Nephron progenitor cell (in vitro differentiated cells): ENCODE measurements around the gene MKKS.

ENCODE experiments used
- DNase-seq: peaks from one replicate; pipeline ENCODE4 v3.0.0; 2021
- H3K27ac Mint-ChIP-seq: 2 replicates; pipeline ENCODE4 v1.8.0; 2021; ENCODE audit warnings: mild to moderate bottlenecking, moderate library complexity, mixed read lengths
- H3K27me3 Mint-ChIP-seq: 2 replicates; pipeline ENCODE4 v1.8.0; 2021; ENCODE audit warnings: mild to moderate bottlenecking, low read depth, mixed read lengths; ENCODE audit not compliant: poor library complexity
- H3K36me3 Mint-ChIP-seq: 2 replicates; pipeline ENCODE4 v1.8.0; 2021; ENCODE audit warnings: low read depth, mixed read lengths
- H3K4me1 Mint-ChIP-seq: 2 replicates; pipeline ENCODE4 v1.8.0; 2021; ENCODE audit warnings: mixed read lengths
- H3K4me3 Mint-ChIP-seq: 2 replicates; pipeline ENCODE4 v1.8.0; 2021; ENCODE audit warnings: mild to moderate bottlenecking, moderate library complexity, mixed read lengths
- H3K9me3 Mint-ChIP-seq: 2 replicates; pipeline ENCODE4 v1.8.0; 2021; ENCODE audit warnings: mild to moderate bottlenecking, moderate library complexity, mixed read lengths
- TF ChIP-seq, protein P1 (sequence below): fragments of 200-600 bp; sonication (generic); IDR thresholded peaks from 2 replicates; pipeline ENCODE4 v1.5.0; 2021; ENCODE audit warnings: antibody characterized with exemption

The MKKS gene

DNA sequence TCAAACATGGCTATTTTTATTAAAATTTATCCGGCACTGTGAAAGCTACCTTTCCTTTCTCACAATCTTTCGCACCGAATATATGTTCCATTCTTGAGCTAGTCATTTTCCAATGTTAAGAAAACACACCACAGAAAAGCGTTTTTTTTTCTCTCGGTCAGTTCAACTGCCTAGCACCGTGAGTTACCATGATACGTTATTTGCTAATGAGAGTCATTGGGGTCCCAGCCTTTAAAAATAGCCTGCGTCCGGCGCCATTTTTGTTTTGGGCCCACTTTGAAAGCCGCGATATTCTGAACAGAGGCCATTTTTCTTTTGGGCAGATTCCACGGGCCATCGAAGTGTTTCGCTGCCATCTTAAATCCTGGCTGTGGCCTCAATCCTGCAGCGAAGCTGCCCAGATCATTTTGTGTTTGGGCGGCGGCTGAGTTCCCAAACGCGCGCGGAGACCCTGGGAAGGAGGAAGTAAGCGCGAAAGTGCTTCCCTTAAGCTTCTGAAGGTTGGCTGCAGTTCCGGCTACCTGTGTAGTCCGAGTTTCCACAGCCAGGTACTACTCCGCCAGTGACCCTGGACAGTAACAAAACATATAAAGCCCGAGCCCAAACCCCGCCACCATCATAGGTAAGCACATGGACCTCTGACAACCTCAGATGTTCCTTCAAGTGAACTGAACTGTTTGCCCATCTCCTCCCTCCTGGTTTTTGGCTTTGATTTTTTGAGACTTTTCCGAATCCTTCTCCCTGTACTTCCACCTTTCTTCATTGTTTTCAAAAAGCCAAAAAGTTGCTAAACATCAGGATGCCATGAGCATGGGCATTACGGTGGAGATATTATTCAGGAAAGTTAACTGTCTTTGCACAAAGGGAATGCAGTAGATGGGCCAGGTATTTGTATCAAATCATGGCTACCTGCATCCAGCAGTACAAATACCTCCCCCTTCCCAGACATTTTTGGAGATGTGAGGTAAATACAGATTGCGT is 1.1 kb upstream of the MKKS start, which contains the start of gene SLX4IP:
Gene SLX4IP (plus strand): TSS at position 474 of the 981 bp plus-strand sequence. CDS start 22,900 bp downstream, outside the sequence.
- DNase-seq = peak; percentile 78
- Mint-ChIP-seq H3K4me3 (peak within 1 kb of the TSS; percentile 91), H3K27ac (peak within 1 kb of the TSS; percentile 84), H3K4me1 (peaks cover 51% of the 10 kb centered on the region), H3K27me3 (no peaks in the 10 kb centered on the region), H3K36me3 (peaks cover 14% of the 10 kb centered on the region), H3K9me3 (no peaks in the 10 kb centered on the region)
- TF ChIP-seq, protein P1, sequence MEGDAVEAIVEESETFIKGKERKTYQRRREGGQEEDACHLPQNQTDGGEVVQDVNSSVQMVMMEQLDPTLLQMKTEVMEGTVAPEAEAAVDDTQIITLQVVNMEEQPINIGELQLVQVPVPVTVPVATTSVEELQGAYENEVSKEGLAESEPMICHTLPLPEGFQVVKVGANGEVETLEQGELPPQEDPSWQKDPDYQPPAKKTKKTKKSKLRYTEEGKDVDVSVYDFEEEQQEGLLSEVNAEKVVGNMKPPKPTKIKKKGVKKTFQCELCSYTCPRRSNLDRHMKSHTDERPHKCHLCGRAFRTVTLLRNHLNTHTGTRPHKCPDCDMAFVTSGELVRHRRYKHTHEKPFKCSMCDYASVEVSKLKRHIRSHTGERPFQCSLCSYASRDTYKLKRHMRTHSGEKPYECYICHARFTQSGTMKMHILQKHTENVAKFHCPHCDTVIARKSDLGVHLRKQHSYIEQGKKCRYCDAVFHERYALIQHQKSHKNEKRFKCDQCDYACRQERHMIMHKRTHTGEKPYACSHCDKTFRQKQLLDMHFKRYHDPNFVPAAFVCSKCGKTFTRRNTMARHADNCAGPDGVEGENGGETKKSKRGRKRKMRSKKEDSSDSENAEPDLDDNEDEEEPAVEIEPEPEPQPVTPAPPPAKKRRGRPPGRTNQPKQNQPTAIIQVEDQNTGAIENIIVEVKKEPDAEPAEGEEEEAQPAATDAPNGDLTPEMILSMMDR = no peak

DNA sequence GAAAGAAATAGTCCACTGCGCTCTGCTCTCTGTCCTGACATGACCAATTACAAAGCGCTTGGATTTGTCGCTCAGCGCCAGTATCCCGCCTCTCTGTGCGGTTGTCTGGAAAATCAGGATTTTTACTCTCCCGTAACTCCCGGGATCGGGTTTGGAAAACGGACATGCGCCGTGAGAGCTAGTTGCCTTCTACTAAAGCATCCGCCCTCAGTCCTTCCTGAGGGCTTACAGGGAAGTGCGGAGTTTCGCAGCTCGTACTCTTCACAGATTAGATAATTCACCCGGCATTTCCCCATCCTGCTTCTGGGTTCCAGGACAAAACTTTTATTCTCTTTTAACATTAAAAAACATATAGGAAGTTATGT is 427 bp upstream of the MKKS start:
- peak; percentile 86 for DNase-seq
- Mint-ChIP-seq H3K27ac (peak overlapping the region; percentile 84), H3K27me3 (no peaks in the 10 kb centered on the region), H3K36me3 (peaks cover 14% of the 10 kb centered on the region), H3K4me1 (peaks cover 54% of the 10 kb centered on the region), H3K9me3 (no peaks in the 10 kb centered on the region), H3K4me3 (peak overlapping the region; percentile 91)
- TF ChIP-seq, protein P1 = no peak

DNA sequence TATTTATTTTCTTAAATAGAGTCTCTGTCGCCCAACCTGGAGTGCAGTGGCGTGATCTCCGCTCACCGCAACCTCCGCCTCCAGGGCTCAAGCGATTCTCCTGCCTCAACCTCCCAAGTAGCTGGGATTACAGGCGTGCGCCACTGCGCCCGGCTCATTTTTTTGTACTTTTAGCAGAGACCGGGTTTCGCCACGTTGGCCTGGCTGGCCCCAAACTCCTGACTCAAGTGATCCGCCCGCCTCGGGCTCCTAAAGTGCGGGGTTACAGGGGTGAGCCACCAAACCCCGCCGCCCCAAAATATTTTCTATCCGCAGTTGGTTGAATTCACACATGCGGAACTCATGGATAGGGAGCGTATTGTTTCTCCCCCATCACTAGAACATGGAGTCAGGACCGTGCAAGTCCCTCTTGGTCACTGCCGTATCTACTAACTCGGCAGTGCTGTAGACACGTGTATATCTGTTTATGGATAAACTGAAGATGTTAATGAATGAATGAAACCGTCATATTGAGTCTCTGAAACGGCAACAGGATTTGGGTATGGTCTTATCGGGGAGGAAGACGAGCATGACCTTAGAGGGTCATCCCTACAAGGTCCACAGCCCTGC is 904 bp downstream of the MKKS start:
- H3K9me3 Mint-ChIP-seq = no peaks in the 10 kb centered on the region
- H3K27me3 Mint-ChIP-seq = no peaks in the 10 kb centered on the region
- TF ChIP-seq, protein P1 = no peak
- H3K4me1 Mint-ChIP-seq = peaks cover 62% of the 10 kb centered on the region
- peak overlapping the region; percentile 91 for H3K4me3 Mint-ChIP-seq
- DNase-seq = no peak
- peak overlapping the region; percentile 47 for H3K27ac Mint-ChIP-seq
- peaks cover 19% of the 10 kb centered on the region for H3K36me3 Mint-ChIP-seq

DNA sequence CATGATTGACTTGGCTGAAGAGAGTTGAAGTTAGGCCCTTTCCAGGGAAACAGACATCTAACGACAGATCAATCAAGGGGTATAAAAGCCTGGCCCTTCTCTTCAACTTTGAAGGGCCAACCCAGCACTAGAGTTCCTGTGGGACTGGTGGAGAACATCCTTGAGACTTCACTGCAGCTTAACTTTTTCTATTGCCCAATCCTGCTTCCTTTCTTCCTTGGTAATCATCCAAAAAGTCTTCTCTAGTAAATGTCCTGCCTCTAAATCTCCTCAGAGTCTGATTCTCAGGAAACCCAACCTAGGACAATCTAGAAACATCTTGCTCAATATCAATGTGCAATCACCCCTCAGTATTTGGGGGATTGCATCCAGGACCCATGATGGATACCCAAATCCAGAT is 1.9 kb downstream of the MKKS start:
- Mint-ChIP-seq H3K9me3 (no peaks in the 10 kb centered on the region), H3K36me3 (peaks cover 20% of the 10 kb centered on the region), H3K27ac (peak overlapping the region; percentile 78), H3K27me3 (no peaks in the 10 kb centered on the region), H3K4me1 (peaks cover 59% of the 10 kb centered on the region), H3K4me3 (peak overlapping the region; percentile 55)
- TF ChIP-seq, protein P1 = no peak
- DNase-seq = no peak

DNA sequence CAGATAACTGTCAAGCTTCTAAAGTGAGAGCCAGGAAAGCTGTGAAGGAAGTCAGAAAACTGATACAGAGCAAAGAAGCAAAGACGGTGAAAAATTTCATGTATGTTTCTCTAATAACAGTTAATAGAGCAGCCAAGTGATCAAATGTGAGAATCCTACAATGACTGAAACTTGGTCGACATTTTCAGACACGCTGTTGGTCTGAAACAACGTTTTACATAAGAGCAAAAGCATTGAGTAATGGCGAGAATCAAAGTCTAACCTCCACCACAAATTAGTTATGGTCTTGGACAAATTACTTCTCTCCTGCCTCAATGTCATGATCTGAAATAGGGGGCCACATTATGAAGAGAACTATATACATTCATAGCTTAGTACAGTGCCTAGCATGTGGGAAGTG is 3.3 kb downstream of the MKKS start:
- Mint-ChIP-seq H3K4me3 (no peak overlapping the region), H3K9me3 (no peaks in the 10 kb centered on the region)

More for the DNA sequence above, 3.3 kb downstream of the MKKS start:
- TF ChIP-seq, protein P1 = no peak
- Mint-ChIP-seq H3K27ac (no peak overlapping the region), H3K36me3 (peaks cover 30% of the 10 kb centered on the region), H3K4me1 (peaks cover 46% of the 10 kb centered on the region), H3K27me3 (no peaks in the 10 kb centered on the region)
- no peak for DNase-seq
